Neural crest cell (in vitro differentiated cells): ENCODE measurements around the gene SMPD3. TPM values are rescaled to one million over a fixed set of nuclear protein-coding genes. Genes with fewer than 3 reads are reported as not detected.

Experiments
- DNase-seq: peaks from one replicate; pipeline ENCODE4 v3.0.0; 2021; ENCODE audit warnings: low read depth, mixed read lengths, low spot score
- H3K27ac Mint-ChIP-seq: one replicate; pipeline ENCODE4 v1.8.0; 2021; ENCODE audit warnings: mild to moderate bottlenecking, mixed read lengths; ENCODE audit not compliant: unreplicated experiment
- H3K27me3 Mint-ChIP-seq: 2 replicates; pipeline ENCODE4 v1.8.0; 2021; ENCODE audit warnings: low read depth, mild to moderate bottlenecking, mixed read lengths
- H3K36me3 Mint-ChIP-seq: 2 replicates; pipeline ENCODE4 v1.8.0; 2021; ENCODE audit warnings: low read depth, mild to moderate bottlenecking, mixed read lengths
- H3K4me1 Mint-ChIP-seq: 2 replicates; pipeline ENCODE4 v1.8.0; 2021; ENCODE audit warnings: mixed read lengths
- H3K4me3 Mint-ChIP-seq: one replicate; pipeline ENCODE4 v1.8.0; 2021; ENCODE audit warnings: mild to moderate bottlenecking, mixed read lengths
- H3K9me3 Mint-ChIP-seq: 2 replicates; pipeline ENCODE4 v1.8.0; 2021; ENCODE audit warnings: mixed read lengths
- total RNA-seq: library from RNA; stranded (reverse); gene quantifications from 2 replicates; pipeline ENCODE4 v1.2.1, GENCODE V29; 2021
- TF ChIP-seq, protein P1 (sequence below): fragments of 200-600 bp; sonication (generic); conservative IDR thresholded peaks from 2 replicates; pipeline ENCODE4 v1.5.0; 2021; ENCODE audit warnings: antibody characterized with exemption, mild to moderate bottlenecking

SMPD3 gene
- total RNA-seq, 1 donor from 2014 or later, result 3.8 TPM

DNA sequence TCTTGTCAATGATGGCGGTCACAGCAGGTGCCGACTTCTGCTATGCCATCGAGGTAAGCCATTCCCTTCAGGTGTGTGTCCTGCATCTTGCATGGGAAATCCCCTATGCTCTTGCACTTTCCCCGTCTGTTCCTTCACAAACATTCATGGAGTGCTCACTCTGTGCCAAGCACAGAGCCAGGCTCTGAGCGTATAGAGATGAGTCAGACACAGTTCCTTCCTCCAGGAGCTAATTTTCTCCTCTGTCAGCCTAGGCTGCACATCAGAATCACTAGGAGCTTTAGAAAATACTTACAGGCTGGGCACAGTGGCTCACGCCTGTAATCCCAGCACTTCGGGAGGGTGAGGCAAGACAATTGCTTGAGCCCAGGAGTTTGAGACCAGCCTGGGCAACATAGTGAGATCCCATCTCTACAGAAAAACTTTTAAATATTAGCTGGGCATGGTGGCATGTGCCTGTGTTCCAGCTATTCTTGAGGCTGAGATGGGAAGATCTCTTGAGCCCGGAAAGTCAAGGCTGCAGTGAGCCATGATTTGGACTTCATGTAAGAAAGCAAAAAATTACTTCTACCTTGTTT lies 123.4 kb downstream of the SMPD3 start:
- no peaks in the 10 kb centered on the region for H3K9me3 Mint-ChIP-seq
- no peak for DNase-seq
- H3K27ac Mint-ChIP-seq, result no peak overlapping the region
- no peaks in the 10 kb centered on the region for H3K27me3 Mint-ChIP-seq
- H3K4me3 Mint-ChIP-seq, result no peak overlapping the region
- H3K4me1 Mint-ChIP-seq, result no peaks in the 10 kb centered on the region
- peaks cover 4% of the 10 kb centered on the region for H3K36me3 Mint-ChIP-seq
- TF ChIP-seq, protein P1, sequence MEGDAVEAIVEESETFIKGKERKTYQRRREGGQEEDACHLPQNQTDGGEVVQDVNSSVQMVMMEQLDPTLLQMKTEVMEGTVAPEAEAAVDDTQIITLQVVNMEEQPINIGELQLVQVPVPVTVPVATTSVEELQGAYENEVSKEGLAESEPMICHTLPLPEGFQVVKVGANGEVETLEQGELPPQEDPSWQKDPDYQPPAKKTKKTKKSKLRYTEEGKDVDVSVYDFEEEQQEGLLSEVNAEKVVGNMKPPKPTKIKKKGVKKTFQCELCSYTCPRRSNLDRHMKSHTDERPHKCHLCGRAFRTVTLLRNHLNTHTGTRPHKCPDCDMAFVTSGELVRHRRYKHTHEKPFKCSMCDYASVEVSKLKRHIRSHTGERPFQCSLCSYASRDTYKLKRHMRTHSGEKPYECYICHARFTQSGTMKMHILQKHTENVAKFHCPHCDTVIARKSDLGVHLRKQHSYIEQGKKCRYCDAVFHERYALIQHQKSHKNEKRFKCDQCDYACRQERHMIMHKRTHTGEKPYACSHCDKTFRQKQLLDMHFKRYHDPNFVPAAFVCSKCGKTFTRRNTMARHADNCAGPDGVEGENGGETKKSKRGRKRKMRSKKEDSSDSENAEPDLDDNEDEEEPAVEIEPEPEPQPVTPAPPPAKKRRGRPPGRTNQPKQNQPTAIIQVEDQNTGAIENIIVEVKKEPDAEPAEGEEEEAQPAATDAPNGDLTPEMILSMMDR, result no peak

DNA sequence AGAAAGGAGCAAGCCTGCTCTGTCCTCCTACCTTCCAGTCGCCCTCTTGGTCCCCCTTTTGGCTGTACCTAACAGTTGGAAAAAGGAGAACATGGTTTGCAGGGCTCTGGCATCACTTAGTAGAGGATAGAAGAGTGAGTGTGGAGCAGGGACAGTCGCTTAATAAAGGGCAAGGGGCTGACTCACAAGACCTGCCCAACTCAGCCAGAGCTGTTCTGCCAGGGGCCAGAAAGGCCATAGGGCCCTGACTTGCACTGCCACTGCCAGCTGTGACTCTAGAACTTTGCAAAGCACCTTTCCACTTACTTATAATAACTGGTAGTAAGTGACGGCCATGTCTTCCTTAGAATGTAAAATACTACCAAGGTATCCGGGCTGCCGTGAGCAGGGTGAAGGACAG lies 124.0 kb downstream of the SMPD3 start:
- H3K9me3 Mint-ChIP-seq, result no peaks in the 10 kb centered on the region
- H3K27ac Mint-ChIP-seq, result no peak overlapping the region
- no peaks in the 10 kb centered on the region for H3K27me3 Mint-ChIP-seq
- no peak overlapping the region for H3K4me3 Mint-ChIP-seq
- no peaks in the 10 kb centered on the region for H3K4me1 Mint-ChIP-seq
- no peak for DNase-seq
- TF ChIP-seq, protein P1, result no peak
- peaks cover 6% of the 10 kb centered on the region for H3K36me3 Mint-ChIP-seq

DNA sequence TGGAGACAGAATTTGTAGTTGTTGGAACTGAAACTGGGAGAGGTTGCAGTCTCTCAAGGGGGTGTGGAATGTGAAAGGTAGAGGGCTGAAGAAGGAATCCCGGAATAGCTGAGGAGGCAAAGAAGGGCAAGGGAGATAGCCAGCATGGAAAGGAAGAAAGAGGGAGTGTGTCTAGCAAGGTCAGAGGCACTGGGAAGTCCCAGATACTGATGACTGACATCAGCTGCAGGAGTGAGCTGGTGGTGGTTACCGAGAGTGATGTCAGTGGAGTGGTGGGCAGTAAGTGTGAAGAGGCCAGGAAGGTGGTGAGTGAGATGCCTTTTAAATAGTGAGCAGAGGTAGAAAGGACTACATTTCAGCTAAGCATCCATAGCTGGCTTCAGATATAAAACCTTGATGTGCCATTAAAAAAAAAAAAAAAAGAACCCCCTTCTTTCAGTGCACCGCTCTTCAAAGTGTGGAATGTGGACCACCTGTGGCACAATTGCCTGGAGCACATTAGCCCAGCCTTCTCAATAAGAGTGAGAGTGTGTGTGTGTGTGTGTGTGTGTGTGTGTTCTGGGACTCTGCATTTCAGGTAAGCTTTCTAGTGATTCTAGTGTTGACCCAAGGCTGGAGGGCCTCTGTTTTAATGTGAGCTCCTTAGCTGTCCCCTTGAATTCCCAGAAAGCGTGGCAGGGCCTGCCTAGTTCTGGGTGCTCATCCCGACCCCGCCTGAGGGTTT lies 129.0 kb downstream of the SMPD3 start:
- Mint-ChIP-seq H3K36me3 (peaks cover 9% of the 10 kb centered on the region), H3K27me3 (no peaks in the 10 kb centered on the region), H3K4me1 (no peaks in the 10 kb centered on the region), H3K27ac (no peak overlapping the region), H3K9me3 (no peaks in the 10 kb centered on the region), H3K4me3 (no peak overlapping the region)
- TF ChIP-seq, protein P1, result no peak
- no peak for DNase-seq

DNA sequence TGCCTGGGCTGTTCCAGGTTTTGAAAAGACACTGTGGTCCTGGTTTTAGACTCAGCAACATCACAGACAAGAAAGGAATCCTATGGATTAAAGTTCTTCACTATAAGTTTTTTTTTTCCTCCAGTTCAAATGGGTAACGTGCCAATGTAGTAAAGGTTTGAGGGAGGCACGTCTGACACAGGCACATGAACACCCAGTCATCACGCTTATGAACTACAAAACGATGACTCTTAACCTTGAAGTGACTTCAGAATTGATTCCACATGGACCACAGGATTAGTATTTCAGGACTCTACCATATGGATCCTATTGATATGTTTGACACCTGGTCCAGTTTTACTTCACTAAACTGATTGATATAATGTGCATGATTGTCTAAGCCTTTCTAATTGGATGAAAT lies 135.2 kb downstream of the SMPD3 start:
- peaks cover 34% of the 10 kb centered on the region for H3K4me1 Mint-ChIP-seq
- H3K4me3 Mint-ChIP-seq, result peak overlapping the region; percentile 69
- DNase-seq, result no peak
- TF ChIP-seq, protein P1, result no peak
- H3K9me3 Mint-ChIP-seq, result no peaks in the 10 kb centered on the region
- peaks cover 3% of the 10 kb centered on the region for H3K36me3 Mint-ChIP-seq
- no peaks in the 10 kb centered on the region for H3K27me3 Mint-ChIP-seq
- H3K27ac Mint-ChIP-seq, result peak overlapping the region; percentile 20

DNA sequence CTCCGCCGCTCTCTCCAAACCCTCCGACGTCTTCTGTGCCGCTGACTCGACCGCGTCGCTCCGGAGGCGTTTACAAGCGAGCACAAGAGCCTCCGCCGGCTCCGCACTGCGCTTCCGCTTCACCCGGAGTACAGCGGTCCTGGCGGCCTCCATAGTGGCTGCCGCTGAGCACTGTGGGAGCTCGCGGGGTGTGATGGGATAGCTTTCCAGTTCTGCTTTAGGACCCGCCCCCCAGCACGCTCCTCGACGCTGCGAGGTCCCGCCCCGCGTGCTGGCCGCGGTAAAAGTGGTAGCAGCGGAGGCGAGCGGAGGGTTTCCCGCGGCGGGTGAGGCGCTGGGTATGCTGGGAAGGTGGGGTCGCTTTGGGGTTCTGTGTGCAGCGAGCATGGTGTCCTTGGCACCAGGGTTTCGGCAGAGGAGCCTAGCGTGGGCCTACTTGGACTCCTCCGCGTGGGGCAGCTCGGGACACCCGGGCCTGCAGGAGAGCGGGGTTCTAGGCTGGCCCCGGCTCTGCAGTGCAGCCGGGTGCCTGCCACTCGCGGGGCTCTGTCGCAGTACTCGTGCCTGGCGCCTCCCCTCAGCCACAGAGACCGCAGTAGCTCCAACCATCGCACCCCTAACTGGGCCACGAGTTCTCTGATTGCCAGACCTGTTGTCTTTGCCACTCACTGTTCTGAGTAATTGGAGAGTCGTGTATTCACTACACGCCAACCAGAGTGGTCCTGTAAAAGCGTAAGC lies 137.4 kb downstream of the SMPD3 start, which contains the start of the genes PRMT7 and SLC7A6OS:
Gene PRMT7, plus strand, starts transcription at position 246 of the 738 bp plus-strand sequence. CDS start 4,961 bp downstream, outside the sequence.
Gene SLC7A6OS, minus strand, starts transcription at position 173 of the 738 bp plus-strand sequence. Its CDS starts 20 bp downstream, at position 153.
- peak; percentile 87 for DNase-seq
- Mint-ChIP-seq H3K36me3 (peaks cover 3% of the 10 kb centered on the region), H3K4me3 (peak within 1 kb of the TSS; percentile 96), H3K9me3 (no peaks in the 10 kb centered on the region), H3K4me1 (peaks cover 34% of the 10 kb centered on the region), H3K27me3 (no peaks in the 10 kb centered on the region), H3K27ac (peak within 1 kb of the TSS; percentile 97)
- TF ChIP-seq, protein P1, result no peak
